ENCODE measurements around the gene KRTAP5-11.
"Not testable (repeated sequence)": the region's sequence is repeated elsewhere in the genome, so short reads cannot be mapped to it uniquely, and the experiment has no call there.

DNA sequence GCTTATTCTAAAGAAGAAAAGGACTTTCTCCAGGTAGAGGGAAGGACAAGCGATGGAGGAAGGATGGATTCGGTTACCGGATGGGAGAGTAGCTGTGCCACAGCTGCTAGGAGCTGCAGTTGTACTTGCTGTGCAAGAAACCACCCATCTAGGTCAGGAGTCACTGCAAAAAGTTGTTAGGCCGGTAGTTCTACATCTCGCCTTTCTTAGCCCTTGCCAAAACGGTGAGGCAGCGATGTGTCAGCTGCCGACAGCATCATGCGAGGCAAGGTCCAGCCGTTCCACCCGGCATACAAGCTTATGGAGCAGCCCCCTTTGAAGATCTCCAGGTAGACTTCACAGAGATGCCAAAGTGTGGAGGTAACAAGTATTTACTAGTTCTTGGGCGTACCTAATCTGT, 32.3 kb upstream of the KRTAP5-11 start:
- TF ChIP-seq, protein P1, sequence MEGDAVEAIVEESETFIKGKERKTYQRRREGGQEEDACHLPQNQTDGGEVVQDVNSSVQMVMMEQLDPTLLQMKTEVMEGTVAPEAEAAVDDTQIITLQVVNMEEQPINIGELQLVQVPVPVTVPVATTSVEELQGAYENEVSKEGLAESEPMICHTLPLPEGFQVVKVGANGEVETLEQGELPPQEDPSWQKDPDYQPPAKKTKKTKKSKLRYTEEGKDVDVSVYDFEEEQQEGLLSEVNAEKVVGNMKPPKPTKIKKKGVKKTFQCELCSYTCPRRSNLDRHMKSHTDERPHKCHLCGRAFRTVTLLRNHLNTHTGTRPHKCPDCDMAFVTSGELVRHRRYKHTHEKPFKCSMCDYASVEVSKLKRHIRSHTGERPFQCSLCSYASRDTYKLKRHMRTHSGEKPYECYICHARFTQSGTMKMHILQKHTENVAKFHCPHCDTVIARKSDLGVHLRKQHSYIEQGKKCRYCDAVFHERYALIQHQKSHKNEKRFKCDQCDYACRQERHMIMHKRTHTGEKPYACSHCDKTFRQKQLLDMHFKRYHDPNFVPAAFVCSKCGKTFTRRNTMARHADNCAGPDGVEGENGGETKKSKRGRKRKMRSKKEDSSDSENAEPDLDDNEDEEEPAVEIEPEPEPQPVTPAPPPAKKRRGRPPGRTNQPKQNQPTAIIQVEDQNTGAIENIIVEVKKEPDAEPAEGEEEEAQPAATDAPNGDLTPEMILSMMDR (IDR thresholded peaks at IDR 0.05; ENCODE audit: low read length), result not testable (repeated sequence)
- not testable (repeated sequence) for TF ChIP-seq EZH2 (IDR thresholded peaks at IDR 0.05; ENCODE audit: borderline replicate concordance, low read length)
